Fibroblast of lung (primary cell): ENCODE results near the gene GAPVD1. TPM values are rescaled to one million over a fixed set of nuclear protein-coding genes. Genes with fewer than 3 reads are reported as not detected.

Experiments used
- DNase-seq, 2 donors: peaks; one replicate each; pipeline versions ENCODE4 v3.0.0 to v3.0.0-alpha.2; 2010; ENCODE audit warnings: low read depth in 2 of 2
- H2AFZ ChIP-seq: 2 replicates; pipeline ENCODE4 v1.5.1; 2012; ENCODE audit warnings: low read length, control low read depth, inconsistent platforms
- H3K27ac ChIP-seq: 2 replicates; pipeline ENCODE4 v1.5.1; 2011; ENCODE audit warnings: low read length, control low read depth; ENCODE audit not compliant: insufficient read depth
- H3K27me3 ChIP-seq: 2 replicates; pipeline ENCODE4 v1.5.1; 2011; ENCODE audit warnings: mild to moderate bottlenecking, low read length; ENCODE audit not compliant: control insufficient read depth, insufficient read depth
- H3K36me3 ChIP-seq: 2 replicates; pipeline ENCODE4 v1.5.1; 2011; ENCODE audit warnings: low read length; ENCODE audit not compliant: control insufficient read depth, insufficient read depth
- H3K4me1 ChIP-seq: 2 replicates; pipeline ENCODE4 v1.5.1; 2011; ENCODE audit warnings: low read length; ENCODE audit not compliant: control insufficient read depth, insufficient read depth; ENCODE audit errors: extremely low read depth
- H3K4me2 ChIP-seq: 2 replicates; pipeline ENCODE4 v1.5.1; 2011; ENCODE audit warnings: low read length, control low read depth; ENCODE audit not compliant: insufficient read depth; ENCODE audit errors: extremely low read depth
- H3K4me3 ChIP-seq, 4 experiments: fragments of 200-600 bp in 1 of 4; sonication (generic) in 1 of 4; replicated peaks in 1 of 4; 2 replicates each; pipeline ENCODE4 v1.5.1; 2011 to 2016; ENCODE audit warnings: low read length in 4 of 4, low read depth in 3 of 4, mild to moderate bottlenecking in 3 of 4, control low read depth in 2 of 4, inconsistent platforms in 1 of 4, mixed read lengths in 1 of 4; ENCODE audit not compliant: insufficient read depth in 1 of 4; ENCODE audit errors: control extremely low read depth in 1 of 4
- H3K79me2 ChIP-seq: 2 replicates; pipeline ENCODE4 v1.5.1; 2012; ENCODE audit warnings: mild to moderate bottlenecking, low read length, inconsistent platforms; ENCODE audit not compliant: control insufficient read depth, insufficient read depth
- H3K9ac ChIP-seq: 2 replicates; pipeline ENCODE4 v1.5.1; 2011; ENCODE audit warnings: mild to moderate bottlenecking, low read length, control low read depth; ENCODE audit not compliant: insufficient read depth
- H3K9me3 ChIP-seq: 2 replicates; pipeline ENCODE4 v1.5.1; 2012; ENCODE audit warnings: low read depth, low read length; ENCODE audit not compliant: control insufficient read depth, insufficient read depth
- H4K20me1 ChIP-seq: 2 replicates; pipeline ENCODE4 v1.5.1; 2011; ENCODE audit warnings: low read length; ENCODE audit not compliant: control insufficient read depth, insufficient read depth; ENCODE audit errors: extremely low read depth
- CTCF ChIP-seq, 2 donors: IDR thresholded peaks in 1 of 2; conservative IDR thresholded peaks in 1 of 2; 1 replicate in 1 of 2; 2 replicates in 1 of 2; pipeline ENCODE4 v1.5.1; 2011 to 2012; ENCODE audit warnings: low read length in 2 of 2, control low read depth in 1 of 2, inconsistent platforms in 1 of 2, low read depth in 1 of 2, mild to moderate bottlenecking in 1 of 2
- EZH2 ChIP-seq: IDR thresholded peaks from 2 replicates; pipeline ENCODE4 v1.5.1; 2012; ENCODE audit warnings: low read length, control low read depth, mild to moderate bottlenecking; ENCODE audit errors: missing control alignments
- polyA plus RNA-seq, 2 donors: library from polyadenylated mRNA; depleted of rRNA in 1 of 2; stranded (reverse) in 1 of 2; unstranded in 1 of 2; fragments of >200 nt; gene quantifications; 2 replicates each; pipeline ENCODE4 v1.2.1, GENCODE V29; 2011 to 2012; ENCODE audit warnings: missing spikeins in 1 of 2
- total RNA-seq: library from RNA; depleted of rRNA; stranded (reverse); fragments of >200 nt; gene quantifications from 2 replicates; pipeline ENCODE4 v1.2.1, GENCODE V29; 2014

Gene GAPVD1
- total and polyA plus RNA-seq, 2 donors (not counting 1 experiment from before 2014, with no cell fraction given), result 23.0 to 72.3 TPM

GRCh38 chr9:125378778-125379177 lies 117.2 kb downstream of the GAPVD1 start:
- no peak overlapping the region for H3K4me3 ChIP-seq
- no peaks in the 10 kb centered on the region for H3K79me2 ChIP-seq
- no peak overlapping the region for H2AFZ ChIP-seq
- H3K4me1 ChIP-seq, result no peaks in the 10 kb centered on the region
- TF ChIP-seq CTCF (conservative IDR thresholded peaks at IDR 0.05 in 1 of 2, IDR thresholded peaks at IDR 0.05 in 1 of 2; ENCODE audit: low read depth in 1 of 2, low read length in 2 of 2) (no peak), EZH2 (no peak)
- no peaks in the 10 kb centered on the region for H4K20me1 ChIP-seq
- no peak overlapping the region for H3K4me2 ChIP-seq
- no peaks in the 10 kb centered on the region for H3K27me3 ChIP-seq
- H3K36me3 ChIP-seq, result no peaks in the 10 kb centered on the region
- no peak overlapping the region for H3K9ac ChIP-seq
- no peaks in the 10 kb centered on the region for H3K9me3 ChIP-seq
- H3K27ac ChIP-seq, result no peak overlapping the region
- no peak for DNase-seq

GRCh38 chr9:125379208-125379607 lies 117.6 kb downstream of the GAPVD1 start:
- Histone ChIP-seq H3K27ac (no peak overlapping the region), H3K79me2 (no peaks in the 10 kb centered on the region), H4K20me1 (no peaks in the 10 kb centered on the region), H2AFZ (no peak overlapping the region), H3K4me3 (no peak overlapping the region), H3K9me3 (no peaks in the 10 kb centered on the region), H3K4me2 (no peak overlapping the region), H3K36me3 (no peaks in the 10 kb centered on the region), H3K27me3 (no peaks in the 10 kb centered on the region), H3K4me1 (no peaks in the 10 kb centered on the region), H3K9ac (no peak overlapping the region)
- DNase-seq, result no peak
- TF ChIP-seq CTCF (conservative IDR thresholded peaks at IDR 0.05 in 1 of 2, IDR thresholded peaks at IDR 0.05 in 1 of 2; ENCODE audit: low read depth in 1 of 2, low read length in 2 of 2), result no peak
- no peak for TF ChIP-seq EZH2

GRCh38 chr9:125380406-125380805 lies 118.8 kb downstream of the GAPVD1 start:
- no peaks in the 10 kb centered on the region for H4K20me1 ChIP-seq
- no peaks in the 10 kb centered on the region for H3K9me3 ChIP-seq
- no peaks in the 10 kb centered on the region for H3K27me3 ChIP-seq
- no peak overlapping the region for H3K4me2 ChIP-seq
- DNase-seq, result no peak
- no peaks in the 10 kb centered on the region for H3K4me1 ChIP-seq
- no peaks in the 10 kb centered on the region for H3K79me2 ChIP-seq
- no peak overlapping the region for H2AFZ ChIP-seq
- no peak overlapping the region for H3K4me3 ChIP-seq
- TF ChIP-seq CTCF (conservative IDR thresholded peaks at IDR 0.05 in 1 of 2, IDR thresholded peaks at IDR 0.05 in 1 of 2; ENCODE audit: low read depth in 1 of 2, low read length in 2 of 2) (no peak), EZH2 (no peak)
- H3K9ac ChIP-seq, result no peak overlapping the region
- no peak overlapping the region for H3K27ac ChIP-seq
- no peaks in the 10 kb centered on the region for H3K36me3 ChIP-seq
